Natural killer cell treated with Interleukin-12 subunit alpha and Interleukin-12 subunit beta and Interleukin-15 and Interleukin-18, amount 100 ng/mL, for 72 hours (primary cell): ENCODE measurements around the gene TASP1. TPM values are rescaled to one million over a fixed set of nuclear protein-coding genes. Genes with fewer than 3 reads are reported as not detected.

Source experiments
- ATAC-seq, 2 donors: fragments of 150-1000 bp; cut with Tn5 transposase in 1 of 2; sonication (Bioruptor Pico), chemical (Tn5 transposase) in 1 of 2; 2 replicates each; pipeline ENCODE4 v1.10.0; 2021
- DNase-seq: peaks from one replicate; pipeline ENCODE4 v3.0.0; 2022; ENCODE audit warnings: low spot score
- H3K27ac Mint-ChIP-seq, 2 donors: 1 replicate in 1 of 2; 2 replicates in 1 of 2; pipeline ENCODE4 v1.8.0; 2022; ENCODE audit warnings: mixed read lengths in 2 of 2, mild to moderate bottlenecking in 1 of 2, moderate library complexity in 1 of 2
- H3K27me3 Mint-ChIP-seq, 2 donors: 1 replicate in 1 of 2; 2 replicates in 1 of 2; pipeline ENCODE4 v1.8.0; 2022; ENCODE audit warnings: mixed read lengths in 2 of 2
- H3K36me3 Mint-ChIP-seq: one replicate; pipeline ENCODE4 v1.8.0; 2022; ENCODE audit warnings: mixed read lengths
- H3K4me1 Mint-ChIP-seq, 2 donors: 1 replicate in 1 of 2; 2 replicates in 1 of 2; pipeline ENCODE4 v1.8.0; 2022; ENCODE audit warnings: low read depth in 2 of 2, mixed read lengths in 2 of 2, mild to moderate bottlenecking in 1 of 2
- H3K4me3 Mint-ChIP-seq: one replicate; pipeline ENCODE4 v1.8.0; 2022; ENCODE audit warnings: mixed read lengths
- H3K9me3 Mint-ChIP-seq: 2 replicates; pipeline ENCODE4 v1.8.0; 2022; ENCODE audit warnings: mixed read lengths
- total RNA-seq, 2 donors: library from RNA; stranded (reverse); gene quantifications; one replicate each; pipeline ENCODE4 v1.2.3, GENCODE V29; 2022

The TASP1 gene
- total RNA-seq, 2 donors from 2014 or later, result 14.9 to 16.3 TPM

GRCh38 chr20:13580707-13581106, 58.0 kb downstream of the TASP1 start:
- Mint-ChIP-seq H3K27ac (no peak overlapping the region), H3K27me3 (no peaks in the 10 kb centered on the region), H3K9me3 (no peaks in the 10 kb centered on the region), H3K4me3 (no peak overlapping the region), H3K4me1 (no peaks in the 10 kb centered on the region), H3K36me3 (peaks cover 9% of the 10 kb centered on the region)
- no peak for DNase-seq
- ATAC-seq, result no peak

- Mint-ChIP-seq H3K36me3 (peaks cover 5% of the 10 kb centered on the region), H3K4me3 (no peak overlapping the region), H3K9me3 (no peaks in the 10 kb centered on the region), H3K27ac (no peak overlapping the region), H3K4me1 (no peaks in the 10 kb centered on the region), H3K27me3 (no peaks in the 10 kb centered on the region)
- DNase-seq (no peak), ATAC-seq (no peak)
Observed at GRCh38 chr20:13574071-13574470, 64.7 kb downstream of the TASP1 start.

GRCh38 chr20:13571662-13572061, 67.1 kb downstream of the TASP1 start:
- Mint-ChIP-seq H3K4me1 (no peaks in the 10 kb centered on the region), H3K27ac (no peak overlapping the region), H3K36me3 (peaks cover 10% of the 10 kb centered on the region), H3K4me3 (no peak overlapping the region), H3K9me3 (peaks cover 3% of the 10 kb centered on the region), H3K27me3 (no peaks in the 10 kb centered on the region)
- ATAC-seq (no peak), DNase-seq (no peak)

- no peak overlapping the region for H3K27ac Mint-ChIP-seq
- DNase-seq (no peak), ATAC-seq (no peak)
- H3K36me3 Mint-ChIP-seq, result peaks cover 11% of the 10 kb centered on the region
- peaks cover 0 to 2% of the 10 kb centered on the region in 2 donors for H3K4me1 Mint-ChIP-seq
- H3K27me3 Mint-ChIP-seq, result no peaks in the 10 kb centered on the region
- peaks cover 3% of the 10 kb centered on the region for H3K9me3 Mint-ChIP-seq
- no peak overlapping the region for H3K4me3 Mint-ChIP-seq
Observed at GRCh38 chr20:13567663-13568062, 71.1 kb downstream of the TASP1 start.

GRCh38 chr20:13563854-13564253, 74.9 kb downstream of the TASP1 start:
- no peak overlapping the region for H3K4me3 Mint-ChIP-seq
- H3K36me3 Mint-ChIP-seq, result peaks cover 23% of the 10 kb centered on the region
- H3K4me1 Mint-ChIP-seq, result peaks cover 0 to 2% of the 10 kb centered on the region in 2 donors
- DNase-seq (no peak), ATAC-seq (no peak)
- peaks cover 3% of the 10 kb centered on the region for H3K9me3 Mint-ChIP-seq
- no peaks in the 10 kb centered on the region for H3K27me3 Mint-ChIP-seq
- no peak overlapping the region for H3K27ac Mint-ChIP-seq

GRCh38 chr20:13554706-13555105, 84.0 kb downstream of the TASP1 start:
- ATAC-seq (no peak), DNase-seq (no peak)
- Mint-ChIP-seq H3K27ac (no peak overlapping the region), H3K36me3 (peaks cover 6% of the 10 kb centered on the region), H3K27me3 (no peaks in the 10 kb centered on the region), H3K4me3 (no peak overlapping the region), H3K9me3 (no peaks in the 10 kb centered on the region), H3K4me1 (no peaks in the 10 kb centered on the region)

GRCh38 chr20:13554076-13554475, 84.7 kb downstream of the TASP1 start:
- Mint-ChIP-seq H3K27ac (no peak overlapping the region), H3K4me3 (no peak overlapping the region)

GRCh38 chr20:13552061-13552460, 86.7 kb downstream of the TASP1 start:
- no peak overlapping the region for H3K4me3 Mint-ChIP-seq
- no peaks in the 10 kb centered on the region for H3K9me3 Mint-ChIP-seq
- H3K27ac Mint-ChIP-seq, result no peak overlapping the region
- no peak for ATAC-seq
- no peaks in the 10 kb centered on the region for H3K4me1 Mint-ChIP-seq
- H3K36me3 Mint-ChIP-seq, result peaks cover 6% of the 10 kb centered on the region
- DNase-seq, result no peak
- no peaks in the 10 kb centered on the region for H3K27me3 Mint-ChIP-seq

More at GRCh38 chr20:13554076-13554475, 84.7 kb downstream of the TASP1 start:
- H3K9me3 Mint-ChIP-seq, result no peaks in the 10 kb centered on the region
- ATAC-seq (no peak), DNase-seq (no peak)
- H3K4me1 Mint-ChIP-seq, result no peaks in the 10 kb centered on the region
- H3K27me3 Mint-ChIP-seq, result no peaks in the 10 kb centered on the region
- H3K36me3 Mint-ChIP-seq, result peaks cover 6% of the 10 kb centered on the region

- Mint-ChIP-seq H3K36me3 (no peaks in the 10 kb centered on the region), H3K9me3 (no peaks in the 10 kb centered on the region), H3K27me3 (no peaks in the 10 kb centered on the region), H3K4me3 (no peak overlapping the region), H3K27ac (no peak overlapping the region), H3K4me1 (no peaks in the 10 kb centered on the region)
- ATAC-seq, result no peak
- no peak for DNase-seq
Observed at GRCh38 chr20:13549451-13549850, 89.3 kb downstream of the TASP1 start.

- Mint-ChIP-seq H3K4me3 (no peak overlapping the region), H3K27ac (no peak overlapping the region), H3K27me3 (no peaks in the 10 kb centered on the region), H3K9me3 (no peaks in the 10 kb centered on the region), H3K4me1 (no peaks in the 10 kb centered on the region), H3K36me3 (no peaks in the 10 kb centered on the region)
- DNase-seq, result peak; percentile 73
- ATAC-seq, result peak in 1 of 2 donors; percentile 69
Observed at GRCh38 chr20:13546497-13547131, 92.1 kb downstream of the TASP1 start.

GRCh38 chr20:13545790-13546189, 92.9 kb downstream of the TASP1 start:
- H3K36me3 Mint-ChIP-seq, result no peaks in the 10 kb centered on the region
- H3K4me3 Mint-ChIP-seq, result no peak overlapping the region
- no peak overlapping the region for H3K27ac Mint-ChIP-seq
- no peak for ATAC-seq
- no peaks in the 10 kb centered on the region for H3K9me3 Mint-ChIP-seq
- DNase-seq, result no peak
- H3K27me3 Mint-ChIP-seq, result no peaks in the 10 kb centered on the region
- peaks cover 0 to 3% of the 10 kb centered on the region in 2 donors for H3K4me1 Mint-ChIP-seq

- no peak overlapping the region for H3K4me3 Mint-ChIP-seq
- ATAC-seq, result no peak
- H3K27me3 Mint-ChIP-seq, result no peaks in the 10 kb centered on the region
- H3K36me3 Mint-ChIP-seq, result no peaks in the 10 kb centered on the region
- DNase-seq, result no peak
- H3K27ac Mint-ChIP-seq, result no peak overlapping the region
- no peaks in the 10 kb centered on the region for H3K9me3 Mint-ChIP-seq
- peaks cover 0 to 3% of the 10 kb centered on the region in 2 donors for H3K4me1 Mint-ChIP-seq
Observed at GRCh38 chr20:13543783-13544182, 94.9 kb downstream of the TASP1 start.

GRCh38 chr20:13535627-13536026, 103.1 kb downstream of the TASP1 start:
- Mint-ChIP-seq H3K27me3 (no peaks in the 10 kb centered on the region), H3K9me3 (no peaks in the 10 kb centered on the region), H3K4me3 (no peak overlapping the region), H3K4me1 (no peaks in the 10 kb centered on the region), H3K36me3 (peaks cover 11% of the 10 kb centered on the region), H3K27ac (no peak overlapping the region)
- ATAC-seq (no peak), DNase-seq (no peak)

GRCh38 chr20:13533946-13534345, 104.8 kb downstream of the TASP1 start:
- ATAC-seq, result no peak
- peaks cover 11% of the 10 kb centered on the region for H3K36me3 Mint-ChIP-seq
- no peak for DNase-seq
- H3K9me3 Mint-ChIP-seq, result no peaks in the 10 kb centered on the region
- H3K4me3 Mint-ChIP-seq, result no peak overlapping the region
- H3K27ac Mint-ChIP-seq, result no peak overlapping the region
- H3K4me1 Mint-ChIP-seq, result no peaks in the 10 kb centered on the region
- H3K27me3 Mint-ChIP-seq, result no peaks in the 10 kb centered on the region

GRCh38 chr20:13530146-13530545, 108.6 kb downstream of the TASP1 start:
- ATAC-seq, result no peak
- Mint-ChIP-seq H3K27ac (no peak overlapping the region), H3K4me1 (no peaks in the 10 kb centered on the region), H3K9me3 (no peaks in the 10 kb centered on the region), H3K4me3 (no peak overlapping the region), H3K36me3 (peaks cover 22% of the 10 kb centered on the region), H3K27me3 (no peaks in the 10 kb centered on the region)
- no peak for DNase-seq
